HepG2 (cell line): ENCODE results near the gene NRAP. TPM values are rescaled to one million over a fixed set of nuclear protein-coding genes. Genes with fewer than 3 reads are reported as not detected.
A peak's percentile ranks its signal among the peaks of the same experiment; 100 is the strongest.

Source experiments
- ATAC-seq: fragments of 200-7000 bp; cut with Tn5 transposase; 3 replicates; pipeline ENCODE4 v1.9.1; 2020; ENCODE audit warnings: mild to moderate bottlenecking, moderate library complexity
- BruUV-seq: library from RNA; stranded (reverse); fragments of 400-500 nt; replicated peaks from 2 replicates; lab custom pipeline; 2021; lab: Mats Ljungman, UMichigan
- CTCF ChIA-PET: fragments of 300-600 bp; formaldehyde crosslinking; extraction: SDS; loops from one replicate; lab custom pipeline; 2021; ENCODE audit warnings: low total read pairs, inconsistent platforms, low intra/inter-chr PET ratio; lab: Yijun Ruan, JAX
- POLR2A ChIA-PET: fragments of 350-600 bp; sonication (Branson Sonifier 250); formaldehyde crosslinking; loops from one replicate; lab custom pipeline; 2020; ENCODE audit warnings: antibody characterized with exemption, inconsistent platforms; lab: Yijun Ruan, JAX
- DNase-seq: peaks from one replicate; pipeline ENCODE4 v3.0.0-alpha.2; 2015; ENCODE audit warnings: low spot score
- FAIRE-seq: peaks from 3 replicates; lab custom pipeline; 2011; peaks lifted over from hg19 to GRCh38; lab: Jason Lieb, UNC
- H2AFZ ChIP-seq: one replicate; pipeline ENCODE4 v1.6.1; 2011; ENCODE audit warnings: low read length, inconsistent platforms
- H3K27ac ChIP-seq: fragments of 300-600 bp; 3 replicates; pipeline ENCODE4 v1.8.0; 2011; ENCODE audit warnings: mixed run types, mild to moderate bottlenecking, mixed read lengths, low read length, inconsistent platforms; ENCODE audit not compliant: insufficient read depth; ENCODE audit errors: extremely low read length
- H3K27me3 ChIP-seq, 2 experiments: fragments of 200-600 bp in 1 of 2; 2 replicates in 1 of 2; 3 replicates in 1 of 2; pipeline versions ENCODE4 v1.6.0 to v1.8.0; 2011; ENCODE audit warnings: low read length in 2 of 2, mild to moderate bottlenecking in 2 of 2, moderate library complexity in 2 of 2, inconsistent platforms in 1 of 2; ENCODE audit not compliant: insufficient read depth in 2 of 2, control insufficient read depth in 1 of 2
- H3K36me3 ChIP-seq, 2 experiments: fragments of 200-600 bp in 1 of 2; replicated peaks in 1 of 2; 2 replicates in 1 of 2; 3 replicates in 1 of 2; pipeline versions ENCODE4 v1.5.1 to v1.8.0; 2011; ENCODE audit warnings: low read length in 2 of 2, inconsistent platforms in 1 of 2; ENCODE audit not compliant: insufficient read depth in 2 of 2, control insufficient read depth in 1 of 2
- H3K4me1 ChIP-seq: 2 replicates; pipeline ENCODE4 v1.5.1; 2012; ENCODE audit warnings: low read length, inconsistent platforms; ENCODE audit not compliant: insufficient read depth
- H3K4me2 ChIP-seq: 2 replicates; pipeline ENCODE4 v1.6.0; 2011; ENCODE audit warnings: low read depth, low read length, inconsistent platforms
- H3K4me3 ChIP-seq, 3 experiments: fragments of 200-600 bp in 1 of 3; sonication (generic), shearing (Covaris generic) in 1 of 3; replicated peaks in 1 of 3; 2 replicates each; pipeline ENCODE4 v1.5.1; 2011 to 2016; ENCODE audit warnings: low read length in 3 of 3, inconsistent platforms in 2 of 3, low read depth in 2 of 3, mild to moderate bottlenecking in 2 of 3, control low read depth in 1 of 3, mixed read lengths in 1 of 3; ENCODE audit not compliant: insufficient read depth in 1 of 3
- H3K79me2 ChIP-seq: one replicate; pipeline ENCODE4 v1.6.1; 2011; ENCODE audit warnings: low read length, inconsistent platforms; ENCODE audit not compliant: insufficient read depth
- H3K9ac ChIP-seq: 2 replicates; pipeline ENCODE4 v1.6.0; 2011; ENCODE audit warnings: mild to moderate bottlenecking, low read depth, low read length, inconsistent platforms; ENCODE audit not compliant: insufficient read depth
- H3K9me3 ChIP-seq: 2 replicates; pipeline ENCODE4 v1.5.1; 2012; ENCODE audit warnings: mild to moderate bottlenecking, low read length
- H4K20me1 ChIP-seq: 2 replicates; pipeline ENCODE4 v1.6.0; 2011; ENCODE audit warnings: inconsistent platforms, mild to moderate bottlenecking, low read length, moderate library complexity; ENCODE audit not compliant: insufficient read depth
- SMC3 ChIP-seq: IDR thresholded peaks from 2 replicates; pipeline ENCODE4 v1.6.1; 2011; ENCODE audit warnings: low read length, improper control_type of control experiment
- STAG1 ChIP-seq: sonication (generic); formaldehyde crosslinking; IDR thresholded peaks from 2 replicates; pipeline ENCODE4 v1.4.0; 2020; ENCODE audit warnings: missing genetic modification reagents
- whole genome bisulfite sequencing: methylation state at CpG from one replicate; pipeline ENCODE4 v1.1.6; 2017; ENCODE audit warnings: low lambda C conversion rate; 5-methylcytosine and 5-hydroxymethylcytosine counted together
- in situ Hi-C: cut with HindIII; loops from 2 replicates; pipeline ENCODE4 v1.10.0; 2017; ENCODE audit warnings: low pct_unique_long_range_greater_than_20kb; ENCODE audit not compliant: extremely low pct_ligation_motif_present
- intact Hi-C: fragments of 100-400 bp; cut with micrococcal nuclease; formaldehyde crosslinking; loops from one replicate; pipeline ENCODE4 v1.10.0; 2022; ENCODE audit not compliant: unreplicated experiment
- polyA plus RNA-seq, 8 experiments: library from polyadenylated mRNA; depleted of rRNA in 3 of 8; stranded (reverse) in 7 of 8; unstranded in 1 of 8; fragments of >200 nt; fragmentation: Illumina TruSeq in 4 of 8; extraction: Trizol in 4 of 8; gene quantifications; 2 replicates each; pipeline versions ENCODE4 v1.2.1 to v1.2.3, GENCODE V29; 2011 to 2016; ENCODE audit warnings: low read depth in 4 of 8, missing spikeins in 1 of 8, mixed read lengths in 1 of 8; ENCODE audit not compliant: insufficient read depth in 1 of 8
- total RNA-seq, 5 experiments: library from RNA; depleted of rRNA; stranded (reverse); fragments of >200 nt; fragmentation: Illumina TruSeq; extraction: Trizol; gene quantifications; 2 replicates each; pipeline ENCODE4 v1.2.3, GENCODE V29; 2016; ENCODE audit warnings: low read depth in 1 of 5
- TF ChIP-seq, protein P1 (sequence below): IDR thresholded peaks from 2 replicates; pipeline ENCODE4 v1.6.1; 2012; ENCODE audit warnings: low read length, improper control_type of control experiment
- TF ChIP-seq, protein P2 (sequence below): sonication (generic); formaldehyde crosslinking; IDR thresholded peaks from 2 replicates; pipeline ENCODE4 v1.5.0; 2020; ENCODE audit warnings: mild to moderate bottlenecking, missing genetic modification reagents, moderate library complexity

The NRAP gene
- total and polyA plus RNA-seq, 2 of the 13 experiments (the other 11 are each of a cell fraction or from before 2014, with no cell fraction given), result not detected

DNA sequence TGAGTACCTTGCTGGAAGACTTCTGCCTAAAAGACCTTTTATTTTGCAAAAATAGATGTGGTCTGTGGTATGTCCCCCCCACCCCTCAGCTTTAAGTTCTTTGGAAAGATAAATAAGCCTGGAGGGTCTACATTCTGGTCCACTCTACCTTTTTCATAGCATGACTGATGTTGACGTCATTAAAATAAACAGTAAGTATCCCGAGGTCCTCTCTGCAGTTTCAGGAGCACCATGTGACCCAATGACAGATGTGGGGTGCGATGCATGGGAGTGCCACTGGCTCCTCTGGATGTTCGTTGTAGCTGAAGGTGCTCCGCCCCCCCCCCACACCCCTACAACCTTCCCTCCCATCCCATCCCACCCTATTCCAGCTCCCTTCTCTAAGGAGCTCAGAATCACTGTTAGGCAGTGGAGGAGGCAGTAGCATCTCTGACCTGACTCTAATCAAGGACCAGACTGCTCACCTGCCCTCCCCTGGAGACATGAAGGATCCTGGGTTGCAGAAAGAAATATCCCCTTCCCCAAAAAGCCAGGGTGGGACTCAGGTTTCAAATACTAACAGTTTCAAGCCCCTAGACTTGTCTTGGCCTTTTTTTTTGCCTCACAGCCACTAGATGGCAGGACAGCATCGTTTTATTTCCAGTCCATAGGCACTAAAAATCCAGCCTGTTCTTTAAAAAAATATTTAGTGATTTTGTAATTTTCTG lies 40.9 kb upstream of the NRAP start:
- peak; percentile 27 for DNase-seq
- Histone ChIP-seq H3K9me3 (no peaks in the 10 kb centered on the region), H3K36me3 (peaks cover 0 to 3% of the 10 kb centered on the region in 2 experiments; a peak in 2 of 5 replicates), H3K4me3 (no peak overlapping the region), H3K27me3 (no peaks in the 10 kb centered on the region)
- POLR2A ChIA-PET, result no interaction called here
- no TSS peak for BruUV-seq
- TF ChIP-seq, protein P1, sequence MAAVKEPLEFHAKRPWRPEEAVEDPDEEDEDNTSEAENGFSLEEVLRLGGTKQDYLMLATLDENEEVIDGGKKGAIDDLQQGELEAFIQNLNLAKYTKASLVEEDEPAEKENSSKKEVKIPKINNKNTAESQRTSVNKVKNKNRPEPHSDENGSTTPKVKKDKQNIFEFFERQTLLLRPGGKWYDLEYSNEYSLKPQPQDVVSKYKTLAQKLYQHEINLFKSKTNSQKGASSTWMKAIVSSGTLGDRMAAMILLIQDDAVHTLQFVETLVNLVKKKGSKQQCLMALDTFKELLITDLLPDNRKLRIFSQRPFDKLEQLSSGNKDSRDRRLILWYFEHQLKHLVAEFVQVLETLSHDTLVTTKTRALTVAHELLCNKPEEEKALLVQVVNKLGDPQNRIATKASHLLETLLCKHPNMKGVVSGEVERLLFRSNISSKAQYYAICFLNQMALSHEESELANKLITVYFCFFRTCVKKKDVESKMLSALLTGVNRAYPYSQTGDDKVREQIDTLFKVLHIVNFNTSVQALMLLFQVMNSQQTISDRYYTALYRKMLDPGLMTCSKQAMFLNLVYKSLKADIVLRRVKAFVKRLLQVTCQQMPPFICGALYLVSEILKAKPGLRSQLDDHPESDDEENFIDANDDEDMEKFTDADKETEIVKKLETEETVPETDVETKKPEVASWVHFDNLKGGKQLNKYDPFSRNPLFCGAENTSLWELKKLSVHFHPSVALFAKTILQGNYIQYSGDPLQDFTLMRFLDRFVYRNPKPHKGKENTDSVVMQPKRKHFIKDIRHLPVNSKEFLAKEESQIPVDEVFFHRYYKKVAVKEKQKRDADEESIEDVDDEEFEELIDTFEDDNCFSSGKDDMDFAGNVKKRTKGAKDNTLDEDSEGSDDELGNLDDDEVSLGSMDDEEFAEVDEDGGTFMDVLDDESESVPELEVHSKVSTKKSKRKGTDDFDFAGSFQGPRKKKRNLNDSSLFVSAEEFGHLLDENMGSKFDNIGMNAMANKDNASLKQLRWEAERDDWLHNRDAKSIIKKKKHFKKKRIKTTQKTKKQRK, result no peak
- TF ChIP-seq STAG1 (CRISPR knock-in tag) (peak; percentile 68), SMC3 (peak; percentile 42; the same call in 1 of the 2 replicates)
- TF ChIP-seq, protein P2, sequence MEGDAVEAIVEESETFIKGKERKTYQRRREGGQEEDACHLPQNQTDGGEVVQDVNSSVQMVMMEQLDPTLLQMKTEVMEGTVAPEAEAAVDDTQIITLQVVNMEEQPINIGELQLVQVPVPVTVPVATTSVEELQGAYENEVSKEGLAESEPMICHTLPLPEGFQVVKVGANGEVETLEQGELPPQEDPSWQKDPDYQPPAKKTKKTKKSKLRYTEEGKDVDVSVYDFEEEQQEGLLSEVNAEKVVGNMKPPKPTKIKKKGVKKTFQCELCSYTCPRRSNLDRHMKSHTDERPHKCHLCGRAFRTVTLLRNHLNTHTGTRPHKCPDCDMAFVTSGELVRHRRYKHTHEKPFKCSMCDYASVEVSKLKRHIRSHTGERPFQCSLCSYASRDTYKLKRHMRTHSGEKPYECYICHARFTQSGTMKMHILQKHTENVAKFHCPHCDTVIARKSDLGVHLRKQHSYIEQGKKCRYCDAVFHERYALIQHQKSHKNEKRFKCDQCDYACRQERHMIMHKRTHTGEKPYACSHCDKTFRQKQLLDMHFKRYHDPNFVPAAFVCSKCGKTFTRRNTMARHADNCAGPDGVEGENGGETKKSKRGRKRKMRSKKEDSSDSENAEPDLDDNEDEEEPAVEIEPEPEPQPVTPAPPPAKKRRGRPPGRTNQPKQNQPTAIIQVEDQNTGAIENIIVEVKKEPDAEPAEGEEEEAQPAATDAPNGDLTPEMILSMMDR (CRISPR knock-in tag), result peak; percentile 65
- TF ChIP-seq, all 625 proteins: peak for 3
- no peak overlapping the region for H3K27ac ChIP-seq
- intact Hi-C loops (loop anchor here (1.0 kb wide), 2 partner anchors 95 to 399 kb away; no protein-coding TSS in a partner anchor), in situ Hi-C loops (loop anchor here (5.0 kb wide), 1 partner anchor 398 kb away; no protein-coding TSS in a partner anchor)
- no peaks in the 10 kb centered on the region for H3K79me2 ChIP-seq
- 61% methylated on average over 6 of the region's 6 CpGs for WGBS
- peak; percentile 80 for ATAC-seq
- FAIRE-seq, result peak; percentile 55
- no peak overlapping the region for H3K9ac ChIP-seq
- no peak overlapping the region for H3K4me2 ChIP-seq
- CTCF ChIA-PET, result interaction anchor here (1.7 kb wide), 1 partner anchor 399 kb away, joined by 8 read pairs; no protein-coding TSS in a partner anchor
- no peaks in the 10 kb centered on the region for H4K20me1 ChIP-seq
- no peak overlapping the region for H2AFZ ChIP-seq
- H3K4me1 ChIP-seq, result no peaks in the 10 kb centered on the region
